Neural progenitor cell (in vitro differentiated cells): ENCODE measurements around the gene AGR2.

Source experiments
- CTCF ChIP-seq: fragments of 200-600 bp; sonication (generic); IDR thresholded peaks from 2 replicates; pipeline ENCODE4 v1.5.1; 2017; ENCODE audit warnings: antibody characterized with exemption, mild to moderate bottlenecking
- EZH2 ChIP-seq: fragments of 200-600 bp; sonication (generic); IDR thresholded peaks from 2 replicates; pipeline ENCODE4 v1.6.1; 2017; ENCODE audit warnings: antibody characterized with exemption, mild to moderate bottlenecking, moderate library complexity
- EZH2phosphoT487 ChIP-seq: fragments of 200-600 bp; sonication (generic); IDR thresholded peaks from 2 replicates; pipeline ENCODE4 v1.6.1; 2017; ENCODE audit warnings: antibody characterized with exemption

GRCh38 chr7:16811551-16811950 is 6.8 kb upstream of the AGR2 start:
- no peak for TF ChIP-seq CTCF
- no peak for TF ChIP-seq EZH2
- no peak for TF ChIP-seq EZH2phosphoT487
